Ovary (tissue), 9 donors: ENCODE results near the gene FNDC11. TPM values are rescaled to one million over a fixed set of nuclear protein-coding genes. Genes with fewer than 3 reads are reported as not detected.

Experiments used
- DNase-seq, 5 donors: peaks; one replicate each; pipeline ENCODE4 v3.0.0-alpha.2; 2019 to 2020
- H3K27ac ChIP-seq, 2 donors: fragments of 200-600 bp; one replicate each; pipeline versions ENCODE4 v1.5.1 to v1.8.0; 2019 to 2022
- H3K27me3 ChIP-seq: fragments of 200-600 bp; one replicate; pipeline ENCODE4 v1.8.0; 2022
- H3K36me3 ChIP-seq: fragments of 200-600 bp; sonication (generic); one replicate; pipeline ENCODE4 v1.5.1; 2019
- H3K4me1 ChIP-seq: one replicate; pipeline ENCODE4 v1.8.1; 2013; ENCODE audit warnings: mild to moderate bottlenecking, moderate library complexity; ENCODE audit not compliant: insufficient read depth
- H3K4me3 ChIP-seq: fragments of 200-600 bp; sonication (generic); one replicate; pipeline ENCODE4 v1.5.1; 2017
- H3K9me3 ChIP-seq, 2 donors: fragments of 200-600 bp in 1 of 2; sonication (generic) in 1 of 2; one replicate each; pipeline versions ENCODE4 v1.5.1 to v1.8.1; 2013 to 2019; ENCODE audit warnings: mild to moderate bottlenecking in 1 of 2, moderate library complexity in 1 of 2
- CTCF ChIP-seq, 3 donors: fragments of 450-650 bp in 2 of 3; fragments of 200-600 bp in 1 of 3; IDR thresholded peaks; one replicate each; pipeline versions ENCODE4 v1.5.1 to v1.8.0; 2016 to 2022; ENCODE audit warnings: antibody characterized with exemption in 3 of 3, mild to moderate bottlenecking in 1 of 3
- EP300 ChIP-seq: sonication (generic); formaldehyde crosslinking; IDR thresholded peaks from one replicate; pipeline ENCODE4 v1.6.1; 2017; ENCODE audit warnings: antibody characterized with exemption
- POLR2A ChIP-seq: fragments of 450-650 bp; IDR thresholded peaks from one replicate; pipeline ENCODE4 v1.6.1; 2017; ENCODE audit warnings: antibody characterized with exemption, mild to moderate bottlenecking, moderate library complexity
- WGBS, 3 donors: extraction: QIAGEN DNeasy Blood & Tissue Kit in 1 of 3; methylation state at CpG; one replicate each; pipeline versions ENCODE4 v1.1.5 to v1.1.7; 2013 to 2017; 5-methylcytosine and 5-hydroxymethylcytosine counted together
- intact Hi-C, 4 donors: fragments of 100-400 bp; cut with DNase I; formaldehyde crosslinking; loops; one replicate each; pipeline versions ENCODE4 v1.11.0 to v1.15.1; 2022 to 2023
- polyA plus RNA-seq, 2 donors: library from polyadenylated mRNA; stranded (reverse); fragments of 200-250 nt in 1 of 2; fragments of 350-450 nt in 1 of 2; fragmentation: Illumina TruSeq in 1 of 2; extraction: RNeasy Lipid Tissue Mini Kit (QIAGEN cat#74804) in 1 of 2; gene quantifications; one replicate each; pipeline ENCODE4 v1.2.3, GENCODE V29; 2013 to 2014
- total RNA-seq, 7 donors: library from RNA; depleted of rRNA in 2 of 7; stranded (reverse); fragments of >200 nt in 2 of 7; fragmentation: NEBNext Ultra II Directional in 3 of 7; extraction: Animal tissue kit (Norgen Biotek cat#: 25700) in 3 of 7; gene quantifications; one replicate each; pipeline versions ENCODE4 v1.1.0 to v1.2.4, GENCODE V29; 2016 to 2023
- donor health status: DM: no; HTN: no; CAD: no; lungs with moderate emphysema.
- donor health status: DM: no; HTN: no; CAD: no.
- donor health status: Bipolar disorder and iron deficiency.
- donor health status: DM: yes; HTN: yes; CAD: no.
- donor health status: DM: no; HTN: no; CAD: no.
- donor health status: DM: yes; HTN: yes; CAD: no.

FNDC11 gene
- total and polyA plus RNA-seq, 9 donors: 0.10 to 5.5 (median 0.35) TPM; not detected in 2

- Histone ChIP-seq H3K36me3 (no peaks in the 10 kb centered on the region), H3K4me3 (no peak overlapping the region), H3K27ac (no peak overlapping the region), H3K9me3 (no peaks in the 10 kb centered on the region), H3K27me3 (no peaks in the 10 kb centered on the region), H3K4me1 (no peaks in the 10 kb centered on the region)
- intact Hi-C loops: no loop called here
- WGBS, 3 donors: 89 to 92% (median 91%) methylated on average over 35 to 55 of the region's 55 CpGs
- no peak for DNase-seq
- TF ChIP-seq POLR2A (no peak), EP300 (no peak), CTCF (IDR thresholded peaks at IDR 0.05) (no peak)
These were observed 9.4 kb downstream of the FNDC11 start for GRCh38 chr20:63563225-63563935.

- intact Hi-C loops: no loop called here
These were observed 10.3 kb downstream of the FNDC11 start for GRCh38 chr20:63564036-63564810.

GRCh38 chr20:63565021-63565698 lies 11.2 kb downstream of the FNDC11 start:
- DNase-seq: no peak
- Histone ChIP-seq H3K4me3 (no peak overlapping the region), H3K36me3 (no peaks in the 10 kb centered on the region), H3K27me3 (no peaks in the 10 kb centered on the region), H3K9me3 (no peaks in the 10 kb centered on the region), H3K27ac (no peak overlapping the region), H3K4me1 (no peaks in the 10 kb centered on the region)
- intact Hi-C loops: no loop called here
- WGBS, 3 donors: 93 to 96% (median 96%) methylated on average over 61 of the region's 61 CpGs
- TF ChIP-seq POLR2A (no peak), CTCF (IDR thresholded peaks at IDR 0.05) (no peak), EP300 (no peak)

More at GRCh38 chr20:63564036-63564810, 10.3 kb downstream of the FNDC11 start:
- Histone ChIP-seq H3K27me3 (no peaks in the 10 kb centered on the region), H3K27ac (no peak overlapping the region), H3K4me3 (no peak overlapping the region), H3K4me1 (no peaks in the 10 kb centered on the region), H3K36me3 (no peaks in the 10 kb centered on the region), H3K9me3 (no peaks in the 10 kb centered on the region)
- DNase-seq: no peak
- TF ChIP-seq CTCF (IDR thresholded peaks at IDR 0.05) (no peak), EP300 (no peak), POLR2A (no peak)
- 93 to 96% (median 94%) methylated on average over 54 to 62 of the region's 62 CpGs for WGBS, 3 donors

GRCh38 chr20:63565699-63566335 lies 11.9 kb downstream of the FNDC11 start:
- Histone ChIP-seq H3K4me3 (no peak overlapping the region), H3K9me3 (no peaks in the 10 kb centered on the region), H3K36me3 (no peaks in the 10 kb centered on the region), H3K4me1 (no peaks in the 10 kb centered on the region), H3K27ac (no peak overlapping the region), H3K27me3 (no peaks in the 10 kb centered on the region)
- intact Hi-C loops: no loop called here
- no peak for DNase-seq
- TF ChIP-seq POLR2A (no peak), EP300 (no peak), CTCF (IDR thresholded peaks at IDR 0.05) (no peak)
- 93% methylated on average over 39 to 43 of the region's 43 CpGs for WGBS, 3 donors
